DMS 273 (cell line): ENCODE data around the gene PLEK2.
"Not testable (repeated sequence)": the region's sequence is repeated elsewhere in the genome, so short reads cannot be mapped to it uniquely, and the experiment has no call there.

Source experiments
- DNase-seq: peaks from one replicate; lab custom pipeline; 2025; ENCODE audit not compliant: unreplicated experiment; lab: John Stamatoyannopoulos, UW

PLEK2 gene

GRCh38 chr14:67411820-67412421 is at the start of gene PLEK2:
Gene PLEK2, minus strand, starts transcription at chr14:67412165. Its CDS starts 106 bp downstream, at chr14:67412059.
- peak; percentile 51 for DNase-seq

GRCh38 chr14:67461341-67461985 is 49.5 kb upstream of the PLEK2 start:
- peak; percentile 44 for DNase-seq

- no peak for DNase-seq
Measured at GRCh38 chr14:67459336-67459735, 47.4 kb upstream of the PLEK2 start.

- DNase-seq = peak; percentile 47
Measured at GRCh38 chr14:67457782-67458181, 45.8 kb upstream of the PLEK2 start.

- DNase-seq = no peak
Measured at GRCh38 chr14:67456732-67457131, 44.8 kb upstream of the PLEK2 start.

GRCh38 chr14:67453575-67454300 is 41.8 kb upstream of the PLEK2 start:
- peak; percentile 39 for DNase-seq

GRCh38 chr14:67451667-67452066 is 39.7 kb upstream of the PLEK2 start:
- DNase-seq = not testable (repeated sequence)

- DNase-seq = no peak
Measured at GRCh38 chr14:67449096-67449495, 37.1 kb upstream of the PLEK2 start.

- no peak for DNase-seq
Measured at GRCh38 chr14:67447033-67447381, 35.0 kb upstream of the PLEK2 start.

- peak; percentile 62 for DNase-seq
Measured at GRCh38 chr14:67446371-67447032, 34.5 kb upstream of the PLEK2 start.

GRCh38 chr14:67444395-67444794 is 32.4 kb upstream of the PLEK2 start:
- no peak for DNase-seq

GRCh38 chr14:67442139-67442906 is 30.4 kb upstream of the PLEK2 start:
- DNase-seq = no peak

GRCh38 chr14:67441672-67442071 is 29.7 kb upstream of the PLEK2 start:
- no peak for DNase-seq

- DNase-seq = no peak
Measured at GRCh38 chr14:67441256-67441655, 29.3 kb upstream of the PLEK2 start.

- no peak for DNase-seq
Measured at GRCh38 chr14:67440513-67440912, 28.5 kb upstream of the PLEK2 start.

GRCh38 chr14:67438969-67439368 is 27.0 kb upstream of the PLEK2 start:
- no peak for DNase-seq

- peak; percentile 39 for DNase-seq
Measured at GRCh38 chr14:67436006-67436866, 24.3 kb upstream of the PLEK2 start.

GRCh38 chr14:67435603-67436002 is 23.6 kb upstream of the PLEK2 start:
- DNase-seq = no peak

GRCh38 chr14:67432050-67432564 is 20.1 kb upstream of the PLEK2 start:
- no peak for DNase-seq
